ENCODE measurements around the gene PAPOLA. TPM values are rescaled to one million over a fixed set of nuclear protein-coding genes. Genes with fewer than 3 reads are reported as not detected.

The PAPOLA gene
- total RNA-seq, 1 experiment from 2014 or later: 223 TPM

- intact Hi-C loops (cut with micrococcal nuclease): loop anchor here (10.0 kb wide), 1 partner anchor 689 kb away; no protein-coding TSS in a partner anchor
- ATAC-seq (no peak), DNase-seq (ENCODE audit: low read depth, low spot score) (no peak)
- ChIA-PET CTCF (no interaction called here), POLR2A (no interaction called here), RAD21 (ENCODE audit: low non-redundant PET in 1 of 2, low total read pairs in 2 of 2, uncharacterized antibody in 2 of 2, unreplicated experiment in 2 of 2) (no interaction called here)
- no peak overlapping the region for H3K27ac ChIP-seq (ENCODE audit: low read depth, low read length)
- no peak overlapping the region for H3K9ac ChIP-seq (ENCODE audit: low read length)
- H3K4me2 ChIP-seq (ENCODE audit: low read length): no peak overlapping the region
- peaks cover 0 to 4% of the 10 kb centered on the region in 2 experiments; a peak in 1 of 4 replicates for H3K4me1 ChIP-seq (ENCODE audit: control insufficient read depth in 1 of 2, insufficient read depth in 2 of 2, low read length in 2 of 2)
- H3K9me3 ChIP-seq (ENCODE audit: control insufficient read depth in 1 of 2, insufficient read depth in 1 of 2, low read depth in 1 of 2, low read length in 2 of 2): no peaks in the 10 kb centered on the region
- no peaks in the 10 kb centered on the region for H3K9me2 ChIP-seq (ENCODE audit: insufficient read depth)
- no peaks in the 10 kb centered on the region for H4K20me1 ChIP-seq (ENCODE audit: insufficient read depth)
- no peaks in the 10 kb centered on the region for H3K27me3 ChIP-seq (ENCODE audit: insufficient read depth, low read length)
- H3K4me3 ChIP-seq (replicated peaks in 1 of 2; ENCODE audit: low read depth in 1 of 2, low read length in 2 of 2): no peak overlapping the region
- TF ChIP-seq ELF1 (IDR thresholded peaks at IDR 0.05; ENCODE audit: borderline replicate concordance, low read depth) (no peak), POLR2AphosphoS5 (IDR thresholded peaks at IDR 0.05; ENCODE audit: low read depth, low read length) (no peak), POLR2A (IDR thresholded peaks at IDR 0.05; ENCODE audit: borderline replicate concordance, extremely low read depth, insufficient read depth, insufficient read length) (no peak), SIN3A (IDR thresholded peaks at IDR 0.05; ENCODE audit: low read depth) (no peak), CBX3 (IDR thresholded peaks at IDR 0.05; ENCODE audit: low read depth) (no peak), EZH2 (IDR thresholded peaks at IDR 0.05) (no peak), FOSL1 (IDR thresholded peaks at IDR 0.05; ENCODE audit: low read depth) (no peak)
- H3K79me2 ChIP-seq (ENCODE audit: insufficient read depth, low read length): no peaks in the 10 kb centered on the region
- H2AFZ ChIP-seq (ENCODE audit: low read depth, low read length, poor library complexity, severe bottlenecking): no peak overlapping the region
- no peaks in the 10 kb centered on the region for H3K36me3 ChIP-seq (ENCODE audit: control insufficient read depth in 1 of 2, insufficient read depth in 2 of 2, low read length in 2 of 2)
- no TSS peak for BruUV-seq (replicated peaks)
These were observed 83.9 kb downstream of the PAPOLA start for GRCh38 chr14:96586056-96586455.

- ATAC-seq (no peak), DNase-seq (ENCODE audit: low read depth, low spot score) (no peak)
- CTCF ChIA-PET: no interaction called here
- Histone ChIP-seq H3K9me3 (ENCODE audit: control insufficient read depth in 1 of 2, insufficient read depth in 1 of 2, low read depth in 1 of 2, low read length in 2 of 2) (no peaks in the 10 kb centered on the region), H3K9ac (ENCODE audit: low read length) (no peak overlapping the region), H3K9me2 (ENCODE audit: insufficient read depth) (no peaks in the 10 kb centered on the region), H3K4me3 (replicated peaks in 1 of 2; ENCODE audit: low read depth in 1 of 2, low read length in 2 of 2) (no peak overlapping the region), H3K4me2 (ENCODE audit: low read length) (no peak overlapping the region), H3K36me3 (ENCODE audit: control insufficient read depth in 1 of 2, insufficient read depth in 2 of 2, low read length in 2 of 2) (no peaks in the 10 kb centered on the region), H2AFZ (ENCODE audit: low read depth, low read length, poor library complexity, severe bottlenecking) (no peak overlapping the region), H3K4me1 (ENCODE audit: control insufficient read depth in 1 of 2, insufficient read depth in 2 of 2, low read length in 2 of 2) (peaks cover 0 to 4% of the 10 kb centered on the region in 2 experiments; a peak in 1 of 4 replicates), H3K27me3 (ENCODE audit: insufficient read depth, low read length) (no peaks in the 10 kb centered on the region), H3K27ac (ENCODE audit: low read depth, low read length) (no peak overlapping the region), H4K20me1 (ENCODE audit: insufficient read depth) (no peaks in the 10 kb centered on the region), H3K79me2 (ENCODE audit: insufficient read depth, low read length) (no peaks in the 10 kb centered on the region)
- no TSS peak for BruUV-seq (replicated peaks)
- RAD21 ChIA-PET (ENCODE audit: low non-redundant PET in 1 of 2, low total read pairs in 2 of 2, uncharacterized antibody in 2 of 2, unreplicated experiment in 2 of 2): no interaction called here
- intact Hi-C loops (cut with micrococcal nuclease): loop anchor here (10.0 kb wide), 1 partner anchor 688 kb away; no protein-coding TSS in a partner anchor
- POLR2A ChIA-PET: no interaction called here
- TF ChIP-seq POLR2AphosphoS5 (IDR thresholded peaks at IDR 0.05; ENCODE audit: low read depth, low read length): no peak
- TF ChIP-seq EZH2phosphoT487 (IDR thresholded peaks at IDR 0.05; ENCODE audit: borderline replicate concordance): no peak
- no peak for TF ChIP-seq TCF7L2 (IDR thresholded peaks at IDR 0.05; ENCODE audit: borderline replicate concordance, extremely low read depth, insufficient read depth, insufficient read length)
- no peak for TF ChIP-seq ATF3 (IDR thresholded peaks at IDR 0.05)
- TF ChIP-seq ZBTB33 (IDR thresholded peaks at IDR 0.05; ENCODE audit: extremely low read depth, insufficient replicate concordance, low read length): no peak
- no peak for TF ChIP-seq POLR2A (IDR thresholded peaks at IDR 0.05; ENCODE audit: borderline replicate concordance, extremely low read depth, insufficient read depth, insufficient read length)
- no peak for TF ChIP-seq CBX3 (IDR thresholded peaks at IDR 0.05; ENCODE audit: low read depth)
- no peak for TF ChIP-seq JUND (IDR thresholded peaks at IDR 0.05)
- TF ChIP-seq ZFX (IDR thresholded peaks at IDR 0.05): no peak
- TF ChIP-seq RAD21 (IDR thresholded peaks at IDR 0.05; ENCODE audit: low read depth): no peak
- no peak for TF ChIP-seq MAX (IDR thresholded peaks at IDR 0.05)
- TF ChIP-seq EGR1 (IDR thresholded peaks at IDR 0.05; ENCODE audit: low read depth): no peak
- TF ChIP-seq FOSL1 (IDR thresholded peaks at IDR 0.05; ENCODE audit: low read depth): no peak
- no peak for TF ChIP-seq SRF (IDR thresholded peaks at IDR 0.05; ENCODE audit: low read depth)
- no peak for TF ChIP-seq ZNF274 (IDR thresholded peaks at IDR 0.05; ENCODE audit: low read depth, low read length)
- TF ChIP-seq ELF1 (IDR thresholded peaks at IDR 0.05; ENCODE audit: borderline replicate concordance, low read depth): no peak
These were observed 85.0 kb downstream of the PAPOLA start for GRCh38 chr14:96586921-96587822.

Data from HCT116 (cell line).